Activated naive CD4-positive, alpha-beta T cell treated with anti-CD3 and anti-CD28 coated beads, Interleukin-2, amount 50 U/mL, for 16 hours (primary cell): ENCODE measurements around the gene BRCC3.

Source experiments
- DNase-seq: peaks from one replicate; pipeline ENCODE4 v3.0.0-alpha.2; 2020

BRCC3 gene

GRCh38 chrX:155070975-155071693 is at the start of gene BRCC3, which contains the start of the genes CMC4 and MTCP1:
TSS of gene BRCC3 (plus strand) at chrX:155071508. CDS start at chrX:155071528, 20 bp downstream.
TSS of gene CMC4 (minus strand) at chrX:155071136. CDS start at chrX:155064023, 7,113 bp downstream.
TSS of gene MTCP1 (minus strand) at chrX:155071136. CDS start at chrX:155066010, 5,126 bp downstream.
- DNase-seq = peak; percentile 69

GRCh38 chrX:155022585-155022984 is 48.7 kb upstream of the BRCC3 start, which contains the start of gene F8:
TSS of gene F8 (minus strand) at chrX:155022723. CDS start at chrX:155022552, 171 bp downstream.
- no peak for DNase-seq

DNA sequence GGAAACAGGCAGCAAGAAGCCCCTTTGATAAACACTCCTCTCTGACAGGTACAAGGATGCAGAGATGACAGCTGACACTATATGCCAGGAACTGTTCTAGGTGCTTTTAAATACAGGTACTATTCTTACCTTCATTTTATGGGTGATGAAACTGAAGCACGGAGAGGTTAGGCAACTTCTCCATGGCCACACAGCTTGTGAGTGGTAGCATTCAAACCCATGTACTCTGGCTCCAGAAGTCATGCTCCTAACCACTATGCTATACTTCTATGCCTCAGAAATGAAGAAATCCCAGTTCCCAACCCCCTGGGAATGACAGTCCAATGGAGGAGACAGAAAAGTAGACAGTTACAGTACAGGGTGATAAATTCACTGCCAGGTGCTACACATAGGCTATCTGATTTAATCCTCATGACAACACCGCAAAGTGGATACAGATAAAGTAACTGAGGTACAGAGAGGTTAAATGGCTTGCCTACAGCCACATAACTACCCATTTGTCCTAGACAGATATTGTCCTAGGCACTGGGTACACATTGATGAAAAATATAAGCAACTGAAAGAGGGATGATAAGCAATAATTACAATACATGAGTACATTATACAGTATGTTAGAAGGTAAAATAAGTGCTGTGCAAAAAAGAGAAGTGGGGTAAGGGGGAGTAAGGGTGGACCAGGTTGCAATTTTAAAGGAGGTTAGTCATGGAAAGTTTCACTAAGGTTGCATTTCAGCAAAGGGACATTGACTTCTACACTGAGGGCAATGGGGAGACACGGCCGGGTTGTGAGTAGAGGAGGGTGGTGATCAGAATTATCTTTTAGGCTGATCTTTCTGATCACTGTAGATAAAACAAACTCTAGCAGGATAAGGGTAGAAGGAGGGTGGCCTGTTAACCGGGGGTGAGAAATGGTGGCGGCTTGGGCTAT is 47.1 kb upstream of the BRCC3 start:
- DNase-seq = no peak

DNA sequence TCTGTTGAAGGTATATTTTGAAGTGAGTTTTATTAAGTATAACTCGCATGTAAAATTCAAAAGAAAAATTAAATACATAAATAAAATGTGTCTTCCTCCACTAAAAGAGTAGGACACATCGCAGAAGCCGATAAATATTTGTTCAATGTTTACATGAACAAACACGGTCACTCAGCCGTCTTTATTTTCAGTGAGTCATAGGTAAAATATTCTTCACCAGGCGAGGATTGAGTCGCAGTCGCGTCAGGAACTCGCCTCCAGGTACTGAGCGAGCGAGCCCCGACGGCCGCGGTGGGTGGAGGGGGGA is 44.9 kb upstream of the BRCC3 start:
- DNase-seq = no peak

GRCh38 chrX:155026727-155027508 is 44.4 kb upstream of the BRCC3 start, which contains the start of gene FUNDC2:
TSS of gene FUNDC2 (plus strand) at chrX:155026844. CDS start at chrX:155026939, 95 bp downstream.
- DNase-seq = peak; percentile 90

- no peak for DNase-seq
These were observed 43.7 kb upstream of the BRCC3 start for GRCh38 chrX:155027509-155028066.

GRCh38 chrX:155028129-155028528 is 43.2 kb upstream of the BRCC3 start:
- no peak for DNase-seq

- DNase-seq = no peak
These were observed 42.4 kb upstream of the BRCC3 start for GRCh38 chrX:155028877-155029291.

- no peak for DNase-seq
These were observed 39.7 kb upstream of the BRCC3 start for GRCh38 chrX:155031657-155032056.

- no peak for DNase-seq
These were observed 35.6 kb upstream of the BRCC3 start for GRCh38 chrX:155035688-155036087.

DNA sequence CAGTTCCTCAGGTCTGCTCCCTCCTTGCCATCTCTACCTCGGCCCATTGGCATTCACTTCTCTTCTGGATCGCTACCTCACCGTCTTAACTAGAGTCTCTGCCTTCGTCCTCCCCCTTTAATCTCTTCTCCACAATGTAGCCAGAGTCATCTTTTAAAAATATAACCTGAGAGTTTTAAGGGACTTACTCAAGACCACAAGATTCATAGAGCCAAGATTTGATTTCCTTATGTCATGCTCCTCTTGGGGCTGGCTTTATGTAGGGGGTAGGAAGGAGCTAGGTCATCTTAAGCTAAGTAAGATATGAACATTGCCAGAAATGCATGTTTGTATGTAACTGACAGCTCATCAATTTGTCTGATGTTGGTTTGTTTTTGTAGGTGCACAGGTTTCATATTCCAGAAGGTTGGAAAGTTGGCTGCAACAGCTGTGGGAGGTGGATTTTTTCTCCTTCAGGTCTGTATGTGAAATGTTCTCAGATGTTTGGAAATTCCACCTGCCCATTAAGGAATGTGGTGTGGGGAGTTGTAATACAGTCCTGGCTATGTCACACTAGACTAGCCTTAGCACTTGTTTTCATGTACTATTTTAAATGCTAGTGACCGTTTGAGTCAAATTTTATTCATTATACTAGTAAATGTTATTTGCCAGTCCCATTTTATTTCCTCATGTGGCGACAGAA is 25.0 kb upstream of the BRCC3 start:
- no peak for DNase-seq

DNA sequence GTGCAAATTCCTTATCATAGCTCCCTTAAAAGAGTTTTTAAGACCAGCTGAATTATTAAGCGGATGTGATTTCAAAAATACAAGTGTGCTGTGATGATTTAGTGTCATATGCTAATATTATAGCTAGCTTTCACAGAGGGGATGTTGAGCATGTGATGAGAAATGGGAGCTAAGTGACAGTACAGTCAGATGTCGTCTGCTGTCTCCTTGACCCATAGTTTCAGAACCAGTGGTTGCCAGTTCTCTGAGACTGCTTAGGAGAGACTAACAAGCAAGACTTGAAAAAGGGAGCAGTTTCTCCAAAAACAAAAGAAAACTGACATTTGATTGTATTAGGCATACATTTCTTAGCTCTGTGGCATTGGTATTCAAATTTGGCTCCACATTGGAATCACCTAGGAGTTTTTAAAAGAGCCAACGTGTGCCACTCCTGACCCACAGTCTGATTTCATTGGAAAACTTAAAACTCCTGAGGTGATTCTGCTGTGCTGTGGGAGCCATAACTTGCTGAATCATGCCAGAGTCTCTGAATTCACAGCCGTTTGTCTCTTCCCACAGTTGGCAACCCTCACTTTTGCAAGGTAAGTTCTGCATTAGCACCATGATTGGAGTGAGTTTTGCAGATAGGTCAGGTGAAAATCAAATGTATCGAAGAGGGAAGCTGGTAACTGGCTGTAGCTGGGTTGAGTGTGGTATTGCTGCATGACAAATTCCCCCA is 24.3 kb upstream of the BRCC3 start:
- no peak for DNase-seq

GRCh38 chrX:155048977-155049619 is 22.2 kb upstream of the BRCC3 start:
- DNase-seq = peak; percentile 33

- DNase-seq = no peak
These were observed 18.4 kb upstream of the BRCC3 start for GRCh38 chrX:155052738-155053498.

DNA sequence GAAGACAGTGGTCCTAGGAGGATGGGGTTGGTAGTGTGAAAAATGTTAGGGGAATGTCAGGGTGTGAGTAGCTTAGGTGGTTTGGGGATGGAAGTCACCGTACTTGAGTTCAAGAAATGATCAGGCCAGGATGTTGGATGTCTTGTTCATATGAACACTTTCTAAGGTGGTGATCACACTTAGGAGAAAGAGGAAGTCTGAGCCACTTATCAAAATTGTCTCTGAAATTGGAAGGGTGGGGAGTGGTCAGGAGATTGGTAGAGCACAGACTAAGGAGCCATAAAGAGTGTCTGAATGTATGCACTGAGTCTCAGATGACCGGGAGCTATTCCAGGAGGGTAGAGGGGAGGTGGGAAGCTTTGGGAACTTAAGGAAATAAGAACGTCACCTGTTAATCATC is 17.7 kb upstream of the BRCC3 start:
- no peak for DNase-seq

- DNase-seq = no peak
These were observed 17.1 kb upstream of the BRCC3 start for GRCh38 chrX:155054255-155054654.

DNA sequence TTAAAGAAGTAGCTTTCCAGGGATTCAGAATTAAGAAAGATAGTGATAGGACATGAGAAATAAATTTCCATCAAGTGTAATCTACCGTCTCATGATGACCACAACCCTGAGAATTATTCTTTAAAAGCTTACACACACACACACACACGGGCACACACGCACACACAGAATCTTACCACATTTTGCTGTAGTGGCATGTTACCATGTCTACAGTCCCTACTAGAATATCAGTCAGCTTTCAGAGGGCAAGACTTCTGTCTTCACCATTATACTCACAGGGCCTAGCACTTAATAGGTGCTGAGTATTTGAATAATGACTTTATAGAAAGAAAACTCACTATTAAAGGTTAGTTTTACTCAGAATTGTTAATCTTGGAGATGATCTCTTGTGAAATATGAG is 15.8 kb upstream of the BRCC3 start:
- no peak for DNase-seq

DNA sequence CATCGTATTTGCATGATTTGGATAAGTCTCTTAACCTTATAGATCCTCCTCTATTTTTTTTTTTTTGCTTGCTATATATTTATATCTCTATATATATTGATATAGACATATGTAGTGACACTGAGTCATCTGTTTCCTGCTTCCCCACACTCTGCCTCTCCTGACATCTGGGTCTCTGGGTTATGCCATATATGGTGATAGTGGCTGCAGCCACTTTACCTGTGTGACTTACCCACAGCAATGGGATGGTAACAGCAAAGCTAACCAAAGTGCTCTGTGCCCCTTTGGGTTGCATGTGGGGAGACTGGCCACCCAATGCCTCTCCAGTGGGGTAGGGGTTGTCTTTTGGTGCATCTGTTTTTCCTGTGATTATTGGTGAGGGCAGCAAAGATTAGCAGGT is 14.8 kb upstream of the BRCC3 start:
- no peak for DNase-seq

- peak; percentile 37 for DNase-seq
These were observed 14.2 kb upstream of the BRCC3 start for GRCh38 chrX:155056877-155057792.
